Neural crest cell (in vitro differentiated cells): ENCODE data around the gene PCDHGA5. TPM values are rescaled to one million over a fixed set of nuclear protein-coding genes. Genes with fewer than 3 reads are reported as not detected.
"Not testable (repeated sequence)": the region's sequence is repeated elsewhere in the genome, so short reads cannot be mapped to it uniquely, and the experiment has no call there.

Experiments
- DNase-seq: peaks from one replicate; pipeline ENCODE4 v3.0.0; 2021; ENCODE audit warnings: low read depth, mixed read lengths, low spot score
- H3K27ac Mint-ChIP-seq: one replicate; pipeline ENCODE4 v1.8.0; 2021; ENCODE audit warnings: mild to moderate bottlenecking, mixed read lengths; ENCODE audit not compliant: unreplicated experiment
- H3K27me3 Mint-ChIP-seq: 2 replicates; pipeline ENCODE4 v1.8.0; 2021; ENCODE audit warnings: low read depth, mild to moderate bottlenecking, mixed read lengths
- H3K36me3 Mint-ChIP-seq: 2 replicates; pipeline ENCODE4 v1.8.0; 2021; ENCODE audit warnings: low read depth, mild to moderate bottlenecking, mixed read lengths
- H3K4me1 Mint-ChIP-seq: 2 replicates; pipeline ENCODE4 v1.8.0; 2021; ENCODE audit warnings: mixed read lengths
- H3K4me3 Mint-ChIP-seq: one replicate; pipeline ENCODE4 v1.8.0; 2021; ENCODE audit warnings: mild to moderate bottlenecking, mixed read lengths
- H3K9me3 Mint-ChIP-seq: 2 replicates; pipeline ENCODE4 v1.8.0; 2021; ENCODE audit warnings: mixed read lengths
- long read RNA-seq: library from polyadenylated mRNA; unstranded; transcript quantifications from one replicate; pipeline ENCODE4 v2.0.0, GENCODE V29; 2020
- total RNA-seq: library from RNA; stranded (reverse); gene quantifications from 2 replicates; pipeline ENCODE4 v1.2.1, GENCODE V29; 2021
- TF ChIP-seq, protein P1 (sequence below): fragments of 200-600 bp; sonication (generic); conservative IDR thresholded peaks from 2 replicates; pipeline ENCODE4 v1.5.0; 2021; ENCODE audit warnings: antibody characterized with exemption, mild to moderate bottlenecking

The PCDHGA5 gene
- total RNA-seq = 0.32 and 0.51 TPM in 2 replicates
- long read RNA-seq = 0 reads

DNA sequence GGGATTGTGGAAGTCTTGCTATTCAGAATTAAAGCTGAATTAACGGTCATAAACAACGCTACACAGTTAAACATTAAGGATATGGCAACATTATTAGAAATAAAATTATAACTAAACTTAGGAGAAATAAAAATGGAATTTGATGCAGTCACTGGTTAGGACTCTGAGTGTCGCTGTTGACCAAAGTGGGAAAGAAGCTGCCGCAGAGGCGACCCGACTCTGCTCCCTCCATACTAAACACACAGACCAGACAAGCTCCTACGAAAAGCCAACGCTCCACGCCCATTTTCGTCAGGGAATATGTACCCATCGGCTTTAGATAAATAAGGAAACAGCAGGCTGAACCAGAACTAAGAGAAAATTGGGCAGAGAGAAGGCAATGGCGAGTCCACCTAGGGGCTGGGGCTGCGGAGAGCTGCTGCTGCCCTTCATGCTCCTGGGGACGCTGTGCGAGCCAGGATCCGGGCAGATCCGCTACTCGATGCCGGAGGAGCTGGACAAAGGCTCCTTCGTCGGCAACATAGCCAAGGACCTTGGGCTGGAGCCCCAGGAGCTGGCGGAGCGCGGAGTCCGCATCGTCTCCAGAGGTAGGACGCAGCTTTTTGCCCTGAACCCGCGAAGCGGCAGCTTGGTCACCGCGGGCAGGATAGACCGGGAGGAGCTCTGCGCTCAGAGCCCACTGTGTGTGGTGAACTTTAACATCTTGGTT is at the start of gene PCDHGA5:
TSS of gene PCDHGA5 (plus strand) at position 211 of the 709 bp plus-strand sequence. CDS start at position 380, 169 bp downstream.
- Mint-ChIP-seq H3K36me3 (peaks cover 43% of the 10 kb centered on the region), H3K27me3 (no peaks in the 10 kb centered on the region), H3K4me3 (no peak within 1 kb of the TSS), H3K27ac (no peak within 1 kb of the TSS), H3K4me1 (no peaks in the 10 kb centered on the region), H3K9me3 (peaks cover 16% of the 10 kb centered on the region)
- DNase-seq = no peak
- TF ChIP-seq, protein P1, sequence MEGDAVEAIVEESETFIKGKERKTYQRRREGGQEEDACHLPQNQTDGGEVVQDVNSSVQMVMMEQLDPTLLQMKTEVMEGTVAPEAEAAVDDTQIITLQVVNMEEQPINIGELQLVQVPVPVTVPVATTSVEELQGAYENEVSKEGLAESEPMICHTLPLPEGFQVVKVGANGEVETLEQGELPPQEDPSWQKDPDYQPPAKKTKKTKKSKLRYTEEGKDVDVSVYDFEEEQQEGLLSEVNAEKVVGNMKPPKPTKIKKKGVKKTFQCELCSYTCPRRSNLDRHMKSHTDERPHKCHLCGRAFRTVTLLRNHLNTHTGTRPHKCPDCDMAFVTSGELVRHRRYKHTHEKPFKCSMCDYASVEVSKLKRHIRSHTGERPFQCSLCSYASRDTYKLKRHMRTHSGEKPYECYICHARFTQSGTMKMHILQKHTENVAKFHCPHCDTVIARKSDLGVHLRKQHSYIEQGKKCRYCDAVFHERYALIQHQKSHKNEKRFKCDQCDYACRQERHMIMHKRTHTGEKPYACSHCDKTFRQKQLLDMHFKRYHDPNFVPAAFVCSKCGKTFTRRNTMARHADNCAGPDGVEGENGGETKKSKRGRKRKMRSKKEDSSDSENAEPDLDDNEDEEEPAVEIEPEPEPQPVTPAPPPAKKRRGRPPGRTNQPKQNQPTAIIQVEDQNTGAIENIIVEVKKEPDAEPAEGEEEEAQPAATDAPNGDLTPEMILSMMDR = no peak

DNA sequence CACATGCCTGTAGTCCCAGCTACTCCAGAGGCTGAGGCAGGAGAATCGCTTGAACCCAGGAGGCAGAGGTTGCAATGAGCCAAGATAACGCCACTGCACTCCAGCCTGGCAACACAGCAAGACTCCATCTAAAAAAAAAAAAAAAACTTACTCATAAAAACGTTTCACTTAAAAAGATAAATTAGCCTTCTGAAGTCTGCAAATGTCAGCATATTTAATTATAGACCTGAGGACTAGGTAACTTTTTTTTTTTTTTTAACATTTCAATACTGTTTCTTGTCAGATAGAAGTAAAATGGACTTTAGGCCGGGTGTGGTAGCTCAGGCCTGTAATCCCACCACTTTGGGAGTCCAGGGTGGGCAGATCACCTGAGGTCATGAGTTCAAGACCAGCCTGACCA is 47.0 kb upstream of the PCDHGA5 start:
- peaks cover 75% of the 10 kb centered on the region for H3K36me3 Mint-ChIP-seq
- peak overlapping the region; percentile 24 for H3K4me3 Mint-ChIP-seq
- not testable (repeated sequence) for H3K27ac Mint-ChIP-seq, DNase-seq, H3K27me3 Mint-ChIP-seq
- peaks cover 46% of the 10 kb centered on the region for H3K9me3 Mint-ChIP-seq
- peaks cover 27% of the 10 kb centered on the region for H3K4me1 Mint-ChIP-seq

DNA sequence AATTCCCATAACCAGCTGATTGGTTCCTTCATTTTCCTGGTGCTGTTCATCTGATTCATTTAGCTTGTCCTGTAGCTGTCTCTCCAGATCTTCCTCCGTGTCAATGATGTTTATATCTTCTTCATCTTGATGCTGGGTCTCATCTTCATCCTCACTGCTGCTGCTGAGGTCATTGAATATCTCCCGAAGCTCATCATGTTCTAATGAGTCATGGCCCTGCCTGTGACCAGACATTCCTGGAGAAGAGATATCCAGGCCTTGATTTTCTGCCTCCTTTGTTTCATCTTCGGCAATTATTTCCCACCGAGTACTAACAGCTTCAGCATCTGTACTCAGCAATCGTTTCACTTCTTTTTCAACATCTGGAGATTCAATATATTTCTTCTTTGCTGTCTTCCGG is 44.8 kb upstream of the PCDHGA5 start:
- no peak for DNase-seq
- Mint-ChIP-seq H3K9me3 (peaks cover 38% of the 10 kb centered on the region), H3K4me1 (peaks cover 27% of the 10 kb centered on the region), H3K36me3 (peaks cover 63% of the 10 kb centered on the region), H3K27me3 (peaks cover 10% of the 10 kb centered on the region), H3K4me3 (peak overlapping the region; percentile 94), H3K27ac (no peak overlapping the region)
- TF ChIP-seq, protein P1 = no peak

DNA sequence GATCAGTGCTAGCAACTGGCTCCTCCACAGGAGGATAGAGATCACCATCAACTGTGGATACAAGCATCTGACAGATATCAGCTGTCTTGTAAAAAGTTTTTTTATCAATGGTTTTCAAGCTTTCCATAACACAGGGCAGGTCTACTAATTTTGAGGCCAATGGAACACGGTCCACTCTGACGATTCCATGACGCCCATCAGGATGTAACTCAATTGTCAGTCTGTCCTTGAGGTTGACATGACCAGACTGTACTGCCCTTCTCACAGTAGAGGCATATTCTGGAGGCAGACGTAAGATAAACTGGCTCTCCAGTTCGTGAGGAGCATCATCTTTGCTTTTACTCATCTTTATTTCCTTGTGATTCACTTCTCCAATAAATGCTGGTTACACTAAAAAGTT is 44.3 kb upstream of the PCDHGA5 start:
- DNase-seq = no peak
- H3K4me1 Mint-ChIP-seq = peaks cover 27% of the 10 kb centered on the region
- H3K27ac Mint-ChIP-seq = peak overlapping the region; percentile 96
- peaks cover 36% of the 10 kb centered on the region for H3K9me3 Mint-ChIP-seq
- H3K27me3 Mint-ChIP-seq = peaks cover 10% of the 10 kb centered on the region
- peaks cover 60% of the 10 kb centered on the region for H3K36me3 Mint-ChIP-seq
- TF ChIP-seq, protein P1 = no peak
- peak overlapping the region; percentile 94 for H3K4me3 Mint-ChIP-seq

GRCh38 chr5:141320225-141321169 is 43.5 kb upstream of the PCDHGA5 start, which contains the start of gene TAF7:
TSS of gene TAF7 (minus strand) at chr5:141320784. CDS start at chr5:141320044, 740 bp downstream.
- peak; percentile 94 for DNase-seq
- TF ChIP-seq, protein P1 = peak; percentile 97
- peaks cover 52% of the 10 kb centered on the region for H3K36me3 Mint-ChIP-seq
- peak within 1 kb of the TSS; percentile 96 for H3K27ac Mint-ChIP-seq
- peak within 1 kb of the TSS; percentile 94 for H3K4me3 Mint-ChIP-seq
- peaks cover 27% of the 10 kb centered on the region for H3K4me1 Mint-ChIP-seq
- H3K27me3 Mint-ChIP-seq = peaks cover 10% of the 10 kb centered on the region
- peaks cover 28% of the 10 kb centered on the region for H3K9me3 Mint-ChIP-seq
